ENCODE measurements around the gene R3HDM2. TPM values are rescaled to one million over a fixed set of nuclear protein-coding genes. Genes with fewer than 3 reads are reported as not detected.

Gene R3HDM2
- total RNA-seq, 3 donors from 2014 or later, result 31.6 to 43.0 (median 35.7) TPM

DNA sequence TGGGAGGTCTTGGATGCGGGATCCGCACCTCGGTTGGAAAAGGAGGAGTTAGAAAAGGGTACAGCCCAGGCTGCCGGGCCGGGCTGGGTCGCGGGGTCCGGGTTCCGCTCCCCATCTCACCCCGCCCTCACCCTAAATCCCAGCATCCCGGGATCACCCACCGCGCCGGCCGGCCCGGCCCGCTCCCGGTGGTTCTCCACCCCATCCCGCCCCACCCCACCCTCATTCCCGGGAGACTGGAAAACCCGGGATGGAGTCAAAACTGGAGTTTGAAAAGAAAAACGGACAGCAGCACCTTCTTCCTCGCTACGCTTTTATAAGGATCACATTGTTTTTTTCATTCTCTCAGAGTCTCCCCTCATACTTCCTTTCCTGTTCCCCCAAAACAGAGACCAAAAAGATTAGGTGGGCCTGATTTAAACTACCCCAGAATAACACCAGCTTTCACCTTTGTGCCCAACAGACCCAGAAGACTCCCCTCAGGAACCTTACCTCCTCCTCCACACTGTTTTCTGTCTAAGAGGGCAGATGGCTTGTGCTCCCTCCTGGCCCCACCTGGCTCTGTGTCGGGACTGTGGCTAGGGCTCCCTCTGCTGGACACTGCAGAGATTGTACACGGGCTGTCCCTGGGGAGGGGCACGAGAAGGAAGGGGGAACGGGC, 31.5 kb upstream of the R3HDM2 start:
- intact Hi-C loops (cut with DNase I; ENCODE audit: low total_unique reads), result no loop called here

DNA sequence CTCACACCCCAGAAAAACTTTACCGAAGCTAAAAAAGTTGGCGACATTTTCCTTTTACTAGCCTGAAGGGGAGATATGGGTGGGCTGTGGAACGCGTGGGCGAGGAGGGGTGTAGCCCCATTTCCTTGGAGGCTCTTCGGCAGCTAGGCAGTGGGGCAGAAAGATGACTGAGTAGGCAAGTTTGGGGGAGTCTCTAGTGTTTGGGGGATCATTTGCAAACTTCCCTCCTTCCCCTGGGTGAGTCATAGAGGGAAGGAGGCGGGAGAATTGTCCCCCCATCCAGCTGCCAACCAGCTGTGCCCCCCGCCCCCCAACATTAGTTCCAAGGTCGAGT, 31.0 kb upstream of the R3HDM2 start:
- Histone ChIP-seq H3K36me3 (no peaks in the 10 kb centered on the region), H3K27ac (peak overlapping the region; percentile 72 to 85), H3K27me3 (no peaks in the 10 kb centered on the region), H3K4me1 (peaks cover 8 to 16% of the 10 kb centered on the region in 2 donors), H3K4me3 (peak overlapping the region; percentile 54 to 77 (median 68)), H3K9me3 (no peaks in the 10 kb centered on the region)
- intact Hi-C loops (cut with DNase I; ENCODE audit: low total_unique reads), result no loop called here
- TF ChIP-seq POLR2A (IDR thresholded peaks at IDR 0.05) (no peak), POLR2AphosphoS5 (IDR thresholded peaks at IDR 0.05) (no peak)
- TF ChIP-seq, protein P1, sequence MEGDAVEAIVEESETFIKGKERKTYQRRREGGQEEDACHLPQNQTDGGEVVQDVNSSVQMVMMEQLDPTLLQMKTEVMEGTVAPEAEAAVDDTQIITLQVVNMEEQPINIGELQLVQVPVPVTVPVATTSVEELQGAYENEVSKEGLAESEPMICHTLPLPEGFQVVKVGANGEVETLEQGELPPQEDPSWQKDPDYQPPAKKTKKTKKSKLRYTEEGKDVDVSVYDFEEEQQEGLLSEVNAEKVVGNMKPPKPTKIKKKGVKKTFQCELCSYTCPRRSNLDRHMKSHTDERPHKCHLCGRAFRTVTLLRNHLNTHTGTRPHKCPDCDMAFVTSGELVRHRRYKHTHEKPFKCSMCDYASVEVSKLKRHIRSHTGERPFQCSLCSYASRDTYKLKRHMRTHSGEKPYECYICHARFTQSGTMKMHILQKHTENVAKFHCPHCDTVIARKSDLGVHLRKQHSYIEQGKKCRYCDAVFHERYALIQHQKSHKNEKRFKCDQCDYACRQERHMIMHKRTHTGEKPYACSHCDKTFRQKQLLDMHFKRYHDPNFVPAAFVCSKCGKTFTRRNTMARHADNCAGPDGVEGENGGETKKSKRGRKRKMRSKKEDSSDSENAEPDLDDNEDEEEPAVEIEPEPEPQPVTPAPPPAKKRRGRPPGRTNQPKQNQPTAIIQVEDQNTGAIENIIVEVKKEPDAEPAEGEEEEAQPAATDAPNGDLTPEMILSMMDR (IDR thresholded peaks at IDR 0.05), result no peak
- no peak for DNase-seq (ENCODE audit: low spot score in 2 of 2)

More for the DNA sequence above, 31.5 kb upstream of the R3HDM2 start:
- H3K9me3 ChIP-seq, result no peaks in the 10 kb centered on the region
- H3K27me3 ChIP-seq, result no peaks in the 10 kb centered on the region
- H3K4me3 ChIP-seq, result peak overlapping the region; percentile 54 to 77 (median 68)
- H3K4me1 ChIP-seq, result peaks cover 8 to 16% of the 10 kb centered on the region in 2 donors
- peak; percentile 72 to 82 for DNase-seq (ENCODE audit: low spot score in 2 of 2)
- H3K27ac ChIP-seq, result peak overlapping the region; percentile 72 to 85
- H3K36me3 ChIP-seq, result no peaks in the 10 kb centered on the region
- TF ChIP-seq POLR2AphosphoS5 (IDR thresholded peaks at IDR 0.05) (peak in 2 of 3 donors; percentile 12 to 58), POLR2A (IDR thresholded peaks at IDR 0.05) (no peak)
- TF ChIP-seq, protein P1 (IDR thresholded peaks at IDR 0.05), result peak; percentile 89 to 93 (median 91)

DNA sequence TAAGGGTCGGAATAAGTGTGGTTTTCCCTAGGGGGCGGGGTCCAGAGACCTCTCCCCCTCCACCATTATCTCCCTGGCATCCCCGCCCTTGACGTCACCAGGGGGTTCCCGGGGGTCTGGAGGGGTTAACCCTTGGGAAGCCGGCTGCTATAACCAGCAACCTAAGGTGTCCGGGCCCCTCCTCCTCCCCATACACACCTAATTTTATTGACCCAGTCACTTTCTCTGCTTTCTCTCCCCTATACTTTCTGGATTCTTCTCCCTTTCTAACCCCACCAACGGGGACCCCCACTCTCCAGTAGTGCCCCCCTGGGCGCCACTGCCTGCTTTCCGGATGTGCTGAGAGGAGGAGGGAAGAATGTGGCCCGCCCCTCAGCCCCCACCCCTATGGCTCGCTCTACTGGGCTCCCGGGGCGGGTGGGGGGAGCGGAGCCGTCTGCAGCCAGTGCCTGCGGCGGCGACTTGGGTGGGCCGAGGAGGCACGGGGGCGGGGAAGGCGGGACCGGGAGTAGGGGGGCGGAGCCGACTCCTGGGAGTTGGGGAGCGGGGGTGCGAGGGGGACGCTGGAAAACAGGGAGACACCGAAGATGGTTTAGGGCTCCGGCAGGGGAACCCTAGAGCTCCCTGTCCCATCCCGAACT, 30.6 kb upstream of the R3HDM2 start:
- Histone ChIP-seq H3K9me3 (no peaks in the 10 kb centered on the region), H3K27ac (peak overlapping the region; percentile 72 to 85), H3K4me1 (peaks cover 8 to 16% of the 10 kb centered on the region in 2 donors), H3K27me3 (no peaks in the 10 kb centered on the region), H3K4me3 (peak overlapping the region; percentile 54 to 77 (median 68)), H3K36me3 (no peaks in the 10 kb centered on the region)
- peak in 1 of 2 donors; percentile 39 for DNase-seq (ENCODE audit: low spot score in 2 of 2)
- TF ChIP-seq POLR2A (IDR thresholded peaks at IDR 0.05), result no peak
- TF ChIP-seq POLR2AphosphoS5 (IDR thresholded peaks at IDR 0.05), result no peak
- TF ChIP-seq, protein P1 (IDR thresholded peaks at IDR 0.05), result no peak
- intact Hi-C loops (cut with DNase I; ENCODE audit: low total_unique reads), result no loop called here

DNA sequence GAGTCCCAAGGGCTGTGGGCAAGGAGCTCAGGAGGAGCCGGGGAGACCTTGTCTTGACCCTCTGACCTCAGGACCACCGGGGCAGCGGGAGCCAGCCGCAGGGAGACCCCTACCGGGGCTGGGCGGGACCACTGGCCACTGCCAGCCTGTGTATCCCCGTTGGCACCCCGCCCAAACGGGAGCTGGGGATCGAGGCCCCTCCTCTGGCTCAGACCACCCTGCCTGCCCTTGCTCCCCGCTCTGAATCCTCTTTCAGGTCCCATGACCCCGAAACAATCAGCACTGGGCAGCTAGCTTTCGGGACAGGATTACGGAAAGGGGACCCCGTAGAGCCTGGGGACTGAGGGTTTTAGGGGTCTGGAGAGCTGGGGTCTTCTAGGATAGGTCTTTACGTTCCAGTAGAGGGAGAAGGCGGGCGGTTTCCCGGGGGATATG, 30.0 kb upstream of the R3HDM2 start:
- Histone ChIP-seq H3K36me3 (no peaks in the 10 kb centered on the region), H3K9me3 (no peaks in the 10 kb centered on the region), H3K4me1 (peaks cover 8 to 16% of the 10 kb centered on the region in 2 donors), H3K27me3 (no peaks in the 10 kb centered on the region), H3K27ac (peak overlapping the region in 1 of 2 donors; percentile 85), H3K4me3 (peak overlapping the region; percentile 54 to 77 (median 68))
- no peak for DNase-seq (ENCODE audit: low spot score in 2 of 2)
- TF ChIP-seq POLR2A (IDR thresholded peaks at IDR 0.05) (no peak), POLR2AphosphoS5 (IDR thresholded peaks at IDR 0.05) (no peak)
- TF ChIP-seq, protein P1 (IDR thresholded peaks at IDR 0.05), result no peak
- intact Hi-C loops (cut with DNase I; ENCODE audit: low total_unique reads), result no loop called here

DNA sequence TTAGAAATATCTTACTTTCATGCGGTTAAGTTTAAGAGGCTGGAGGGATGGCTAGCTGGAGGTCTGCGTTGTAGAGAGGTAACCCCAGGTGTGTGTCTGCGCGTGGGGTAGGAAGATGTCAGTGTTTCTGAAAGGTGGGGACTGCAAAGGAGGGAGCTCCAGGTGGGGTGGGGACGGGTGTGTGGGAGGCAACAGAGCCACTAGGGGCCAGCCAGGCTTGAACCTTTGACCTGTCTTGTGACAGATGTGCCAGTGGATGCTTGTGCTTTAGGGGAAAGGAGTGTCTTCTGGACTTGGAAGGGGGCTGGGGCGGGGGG, 29.6 kb upstream of the R3HDM2 start:
- H3K27me3 ChIP-seq, result no peaks in the 10 kb centered on the region
- DNase-seq (ENCODE audit: low spot score in 2 of 2), result no peak
- TF ChIP-seq, protein P1 (IDR thresholded peaks at IDR 0.05), result no peak
- TF ChIP-seq POLR2AphosphoS5 (IDR thresholded peaks at IDR 0.05) (no peak), POLR2A (IDR thresholded peaks at IDR 0.05) (no peak)
- peak overlapping the region; percentile 54 to 77 (median 68) for H3K4me3 ChIP-seq
- no peaks in the 10 kb centered on the region for H3K36me3 ChIP-seq
- peaks cover 8 to 16% of the 10 kb centered on the region in 2 donors for H3K4me1 ChIP-seq
- H3K27ac ChIP-seq, result peak overlapping the region in 1 of 2 donors; percentile 85
- intact Hi-C loops (cut with DNase I; ENCODE audit: low total_unique reads), result no loop called here
- no peaks in the 10 kb centered on the region for H3K9me3 ChIP-seq

All from breast epithelium (tissue), 4 donors.